Epithelial cell of prostate (primary cell): ENCODE data around the gene KCNS3.
"Not testable (repeated sequence)": the region's sequence is repeated elsewhere in the genome, so short reads cannot be mapped to it uniquely, and the experiment has no call there.

ENCODE experiments used
- DNase-seq: peaks from one replicate; pipeline ENCODE4 v3.0.0-alpha.2; 2011; ENCODE audit warnings: low read depth, low spot score
- H3K27ac ChIP-seq: fragments of 450-650 bp; 2 replicates; pipeline ENCODE4 v1.5.1; 2017; ENCODE audit warnings: mild to moderate bottlenecking

Gene KCNS3

GRCh38 chr2:17935242-17935885 lies 56.9 kb downstream of the KCNS3 start:
- H3K27ac ChIP-seq: no peak overlapping the region
- no peak for DNase-seq

- no peak for DNase-seq
- no peak overlapping the region for H3K27ac ChIP-seq
Observed at GRCh38 chr2:17936599-17936998, 58.1 kb downstream of the KCNS3 start.

- no peak for DNase-seq
Observed at GRCh38 chr2:17940091-17940630, 61.7 kb downstream of the KCNS3 start.

GRCh38 chr2:17943444-17943843 lies 65.0 kb downstream of the KCNS3 start:
- no peak overlapping the region for H3K27ac ChIP-seq

More at GRCh38 chr2:17940091-17940630, 61.7 kb downstream of the KCNS3 start:
- no peak overlapping the region for H3K27ac ChIP-seq

GRCh38 chr2:17947113-17947512 lies 68.6 kb downstream of the KCNS3 start:
- H3K27ac ChIP-seq: no peak overlapping the region
- DNase-seq: no peak

More at GRCh38 chr2:17943444-17943843, 65.0 kb downstream of the KCNS3 start:
- DNase-seq: no peak

- no peak for DNase-seq
- H3K27ac ChIP-seq: no peak overlapping the region
Observed at GRCh38 chr2:17950006-17950405, 71.5 kb downstream of the KCNS3 start.

- DNase-seq: no peak
- no peak overlapping the region for H3K27ac ChIP-seq
Observed at GRCh38 chr2:17951563-17951962, 73.1 kb downstream of the KCNS3 start.

GRCh38 chr2:17958466-17959092 lies 80.1 kb downstream of the KCNS3 start:
- no peak for DNase-seq
- H3K27ac ChIP-seq: no peak overlapping the region

- DNase-seq: no peak
- H3K27ac ChIP-seq: no peak overlapping the region
Observed at GRCh38 chr2:17959356-17959755, 80.9 kb downstream of the KCNS3 start.

- no peak for DNase-seq
- H3K27ac ChIP-seq: no peak overlapping the region
Observed at GRCh38 chr2:17959833-17960232, 81.4 kb downstream of the KCNS3 start.

GRCh38 chr2:17960925-17961324 lies 82.5 kb downstream of the KCNS3 start:
- no peak overlapping the region for H3K27ac ChIP-seq
- no peak for DNase-seq

- no peak overlapping the region for H3K27ac ChIP-seq
Observed at GRCh38 chr2:17961789-17962188, 83.3 kb downstream of the KCNS3 start.

GRCh38 chr2:17962876-17963275 lies 84.4 kb downstream of the KCNS3 start:
- no peak for DNase-seq
- H3K27ac ChIP-seq: no peak overlapping the region

More at GRCh38 chr2:17961789-17962188, 83.3 kb downstream of the KCNS3 start:
- DNase-seq: no peak

- H3K27ac ChIP-seq, DNase-seq: not testable (repeated sequence)
Observed at GRCh38 chr2:17963571-17963970, 85.1 kb downstream of the KCNS3 start.

- DNase-seq: no peak
- H3K27ac ChIP-seq: no peak overlapping the region
Observed at GRCh38 chr2:17965196-17965595, 86.7 kb downstream of the KCNS3 start.

- no peak for DNase-seq
- H3K27ac ChIP-seq: no peak overlapping the region
Observed at GRCh38 chr2:17966798-17967197, 88.3 kb downstream of the KCNS3 start.

- no peak for DNase-seq
- H3K27ac ChIP-seq: no peak overlapping the region
Observed at GRCh38 chr2:17969661-17970060, 91.2 kb downstream of the KCNS3 start.

- DNase-seq: no peak
- H3K27ac ChIP-seq: no peak overlapping the region
Observed at GRCh38 chr2:17971531-17972125, 93.2 kb downstream of the KCNS3 start.

GRCh38 chr2:17972991-17973390 lies 94.5 kb downstream of the KCNS3 start:
- H3K27ac ChIP-seq: no peak overlapping the region
- DNase-seq: no peak

- no peak for DNase-seq
- no peak overlapping the region for H3K27ac ChIP-seq
Observed at GRCh38 chr2:17975401-17975800, 96.9 kb downstream of the KCNS3 start.
